ENCODE data around the gene EMX2.

DNA sequence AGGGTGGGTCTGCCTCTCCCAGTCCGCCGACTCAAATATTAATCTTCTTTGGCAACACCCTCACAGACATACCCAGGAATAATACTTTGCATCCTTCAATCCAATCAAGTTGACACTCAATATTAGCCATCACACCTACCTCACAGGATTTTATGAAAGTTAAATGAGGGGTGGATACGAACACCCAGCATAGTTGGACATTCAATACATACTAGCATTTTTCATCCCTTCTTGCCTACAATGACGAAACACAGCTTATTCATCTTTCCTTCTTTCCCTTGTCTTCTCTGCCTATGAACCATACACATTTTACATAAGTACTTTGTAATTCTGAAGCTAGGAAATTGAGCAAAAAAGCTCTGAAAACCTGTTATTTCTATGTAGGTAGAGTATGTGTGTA, 48.5 kb downstream of the EMX2 start:
- TF ChIP-seq CTCF (conservative IDR thresholded peaks at IDR 0.05 in 1 of 2, IDR thresholded peaks at IDR 0.05 in 1 of 2; ENCODE audit: extremely low read depth in 1 of 2, insufficient read depth in 1 of 2, low read depth in 1 of 2, low read length in 2 of 2) (no peak), EZH2 (IDR thresholded peaks at IDR 0.05; ENCODE audit: borderline replicate concordance, low read length) (no peak)
